ENCODE data around the gene FERMT3.

The FERMT3 gene

GRCh38 chr11:64220798-64221197, 14.3 kb downstream of the FERMT3 start:
- no peak for DNase-seq (ENCODE audit: low read depth in 2 of 2)

GRCh38 chr11:64222651-64223000, 16.1 kb downstream of the FERMT3 start:
- DNase-seq (ENCODE audit: low read depth in 2 of 2), result no peak

- no peak for DNase-seq (ENCODE audit: low read depth in 2 of 2)
Observed at GRCh38 chr11:64223001-64223651, 16.6 kb downstream of the FERMT3 start.

- no peak for DNase-seq (ENCODE audit: low read depth in 2 of 2)
Observed at GRCh38 chr11:64224151-64224890, 17.8 kb downstream of the FERMT3 start.

- no peak for DNase-seq (ENCODE audit: low read depth in 2 of 2)
Observed at GRCh38 chr11:64224891-64225607, 18.5 kb downstream of the FERMT3 start.

GRCh38 chr11:64225608-64226506, 19.3 kb downstream of the FERMT3 start, which contains the start of the genes NUDT22 and TRPT1:
TSS of gene NUDT22 (plus strand) at chr11:64226274. CDS start at chr11:64226653, 379 bp downstream.
TSS of gene TRPT1 (minus strand) at chr11:64226186. CDS start at chr11:64225860, 326 bp downstream.
- peak; percentile 86 to 89 for DNase-seq (ENCODE audit: low read depth in 2 of 2)

GRCh38 chr11:64226507-64227051, 20.1 kb downstream of the FERMT3 start:
- DNase-seq (ENCODE audit: low read depth in 2 of 2), result no peak

- DNase-seq (ENCODE audit: low read depth in 2 of 2), result no peak
Observed at GRCh38 chr11:64227405-64227956, 21.0 kb downstream of the FERMT3 start.

- no peak for DNase-seq (ENCODE audit: low read depth in 2 of 2)
Observed at GRCh38 chr11:64229090-64229743, 22.7 kb downstream of the FERMT3 start.

- no peak for DNase-seq (ENCODE audit: low read depth in 2 of 2)
Observed at GRCh38 chr11:64229744-64230170, 23.2 kb downstream of the FERMT3 start.

- peak in 1 of 2 donors; percentile 71 for DNase-seq (ENCODE audit: low read depth in 2 of 2)
Observed at GRCh38 chr11:64230171-64230984, 23.9 kb downstream of the FERMT3 start, which contains the start of gene DNAJC4. TSS of gene DNAJC4 (plus strand) at chr11:64230548. CDS start at chr11:64230855, 307 bp downstream.

GRCh38 chr11:64230985-64231365, 24.5 kb downstream of the FERMT3 start:
- DNase-seq (ENCODE audit: low read depth in 2 of 2), result no peak

GRCh38 chr11:64231546-64231945, 25.0 kb downstream of the FERMT3 start:
- DNase-seq (ENCODE audit: low read depth in 2 of 2), result no peak

- no peak for DNase-seq (ENCODE audit: low read depth in 2 of 2)
Observed at GRCh38 chr11:64232182-64232966, 25.9 kb downstream of the FERMT3 start.

GRCh38 chr11:64232967-64233315, 26.4 kb downstream of the FERMT3 start:
- DNase-seq (ENCODE audit: low read depth in 2 of 2), result no peak

- no peak for DNase-seq (ENCODE audit: low read depth in 2 of 2)
Observed at GRCh38 chr11:64233913-64234586, 27.5 kb downstream of the FERMT3 start, which contains the start of gene VEGFB. TSS of gene VEGFB (plus strand) at chr11:64234584. CDS start at chr11:64234834, 250 bp downstream.

- no peak for DNase-seq (ENCODE audit: low read depth in 2 of 2)
Observed at GRCh38 chr11:64234647-64235379, 28.3 kb downstream of the FERMT3 start.
